K562 (cell line): ENCODE results near the gene RBM7. TPM values are rescaled to one million over a fixed set of nuclear protein-coding genes. Genes with fewer than 3 reads are reported as not detected.

Source experiments
- ATAC-seq: fragments of 200-7000 bp; cut with Tn5 transposase; 3 replicates; pipeline ENCODE4 v1.9.1; 2020; ENCODE audit warnings: moderate library complexity
- BruUV-seq: library from RNA; stranded (reverse); fragments of 400-500 nt; replicated peaks from 2 replicates; lab custom pipeline; 2021; lab: Mats Ljungman, UMichigan
- CTCF ChIA-PET: fragments of 300-600 bp; formaldehyde crosslinking; extraction: SDS; loops from one replicate; lab custom pipeline; 2021; ENCODE audit warnings: low intra/inter-chr PET ratio; lab: Yijun Ruan, JAX
- POLR2A ChIA-PET: fragments of 300-600, 350-650 bp; sonication (Branson Sonifier 250); formaldehyde crosslinking; extraction: SDS; loops from one replicate; lab custom pipeline; 2021; ENCODE audit warnings: antibody characterized with exemption, inconsistent platforms; lab: Yijun Ruan, JAX
- DNase-seq, 4 experiments: peaks; one replicate each; pipeline versions ENCODE4 v3.0.0 to v3.0.0-alpha.2; 2011 to 2018; ENCODE audit warnings: low spot score in 3 of 4, mixed read lengths in 3 of 4; ENCODE audit errors: extremely low read depth in 1 of 4
- FAIRE-seq: peaks from 2 replicates; lab custom pipeline; 2011; peaks lifted over from hg19 to GRCh38; lab: Jason Lieb, UNC
- H2AFZ ChIP-seq: 2 replicates; pipeline ENCODE4 v1.6.0; 2011; ENCODE audit warnings: low read depth, low read length, control low read depth, inconsistent platforms
- H3K27ac ChIP-seq: fragments of 200-600 bp; 3 replicates; pipeline ENCODE4 v1.8.0; 2011; ENCODE audit warnings: low read depth, mild to moderate bottlenecking, control low read depth, inconsistent platforms, low read length, moderate library complexity, mixed read lengths; ENCODE audit errors: extremely low read depth
- H3K27me3 ChIP-seq, 2 experiments: fragments of 300-600 bp in 1 of 2; 2 replicates in 1 of 2; 3 replicates in 1 of 2; pipeline versions ENCODE4 v1.6.0 to v1.8.0; 2011; ENCODE audit warnings: inconsistent platforms in 2 of 2, low read length in 2 of 2, mild to moderate bottlenecking in 1 of 2, mixed read lengths in 1 of 2, moderate library complexity in 1 of 2; ENCODE audit not compliant: control insufficient read depth in 2 of 2, insufficient read depth in 2 of 2
- H3K36me3 ChIP-seq: fragments of 300-600 bp; 3 replicates; pipeline ENCODE4 v1.8.0; 2011; ENCODE audit warnings: mild to moderate bottlenecking, low read length, inconsistent platforms; ENCODE audit not compliant: control insufficient read depth, insufficient read depth
- H3K4me1 ChIP-seq, 2 experiments: fragments of 200-600 bp in 1 of 2; replicated peaks in 1 of 2; 2 replicates in 1 of 2; 3 replicates in 1 of 2; pipeline versions ENCODE4 v1.5.1 to v1.8.0; 2011; ENCODE audit warnings: inconsistent platforms in 2 of 2, low read length in 2 of 2, mild to moderate bottlenecking in 1 of 2, mixed read lengths in 1 of 2, moderate library complexity in 1 of 2; ENCODE audit not compliant: control insufficient read depth in 2 of 2, insufficient read depth in 2 of 2
- H3K4me2 ChIP-seq: 2 replicates; pipeline ENCODE4 v1.6.1; 2011; ENCODE audit warnings: low read length, control low read depth, inconsistent platforms, mixed read lengths; ENCODE audit not compliant: insufficient read depth
- H3K4me3 ChIP-seq: fragments of 200-600 bp; sonication (generic), shearing (Covaris generic); 2 replicates; pipeline ENCODE4 v1.5.1; 2016; ENCODE audit warnings: control low read depth, inconsistent platforms
- H3K79me2 ChIP-seq: fragments of 200-600 bp; 3 replicates; pipeline ENCODE4 v1.8.0; 2011; ENCODE audit warnings: low read length, inconsistent platforms; ENCODE audit not compliant: control insufficient read depth, insufficient read depth
- H3K9ac ChIP-seq, 2 experiments: 2 replicates each; pipeline versions ENCODE4 v1.6.0 to v1.6.1; 2011; ENCODE audit warnings: low read depth in 2 of 2, low read length in 2 of 2, control low read depth in 1 of 2, inconsistent platforms in 1 of 2, mild to moderate bottlenecking in 1 of 2, mixed read lengths in 1 of 2; ENCODE audit not compliant: insufficient read depth in 1 of 2
- H3K9me1 ChIP-seq: one replicate; pipeline ENCODE4 v1.6.0; 2011; ENCODE audit warnings: inconsistent platforms, mild to moderate bottlenecking, low read length, moderate library complexity; ENCODE audit not compliant: control insufficient read depth, insufficient read depth
- H3K9me3 ChIP-seq: replicated peaks from 2 replicates; pipeline ENCODE4 v1.5.1; 2011; ENCODE audit warnings: low read depth, low read length, inconsistent platforms; ENCODE audit not compliant: control insufficient read depth, insufficient read depth
- H4K20me1 ChIP-seq: replicated peaks from 2 replicates; pipeline ENCODE4 v1.6.1; 2011; ENCODE audit warnings: low read length, inconsistent platforms, mixed read lengths; ENCODE audit not compliant: control insufficient read depth, insufficient read depth
- CREBBP ChIP-seq: IDR thresholded peaks from one replicate; pipeline ENCODE4 v1.6.1; 2012; ENCODE audit warnings: low read depth, mild to moderate bottlenecking, control low read depth, inconsistent platforms, low read length
- DPF2 ChIP-seq: fragments of 450-650 bp; IDR thresholded peaks from 2 replicates; pipeline ENCODE4 v1.6.1; 2016
- JUND ChIP-seq, 2 experiments: IDR thresholded peaks; 2 replicates in 1 of 2; 3 replicates in 1 of 2; pipeline ENCODE4 v1.6.1; 2011; ENCODE audit warnings: borderline replicate concordance in 2 of 2, low read depth in 2 of 2, low read length in 2 of 2, improper control_type of control experiment in 1 of 2, missing biosample characterization in 1 of 2, missing genetic modification characterization in 1 of 2, missing genetic modification reagents in 1 of 2
- KDM1A ChIP-seq, 2 experiments: fragments of 450-650 bp; IDR thresholded peaks; 2 replicates each; pipeline ENCODE4 v1.6.1; 2016; ENCODE audit warnings: mild to moderate bottlenecking in 2 of 2
- KLF16 ChIP-seq: IDR thresholded peaks from 2 replicates; pipeline ENCODE4 v1.6.1; 2016; ENCODE audit warnings: antibody characterized with exemption
- PHF20 ChIP-seq: fragments of 450-650 bp; IDR thresholded peaks from 2 replicates; pipeline ENCODE4 v1.6.1; 2018; ENCODE audit not compliant: partially characterized antibody
- PHF21A ChIP-seq: fragments of 450-650 bp; IDR thresholded peaks from 2 replicates; pipeline ENCODE4 v1.6.1; 2017; ENCODE audit warnings: low read depth, borderline replicate concordance
- RBBP5 ChIP-seq: fragments of 200-600 bp; sonication (generic); IDR thresholded peaks from 2 replicates; pipeline ENCODE4 v1.6.1; 2012; ENCODE audit warnings: borderline replicate concordance, mild to moderate bottlenecking, low read length, control low read depth, inconsistent platforms; ENCODE audit not compliant: insufficient read depth, poor library complexity, severe bottlenecking
- RBM25 ChIP-seq: fragments of 200-400 bp; formaldehyde crosslinking; IDR thresholded peaks from 2 replicates; pipeline ENCODE4 v1.6.1; 2018; ENCODE audit warnings: low read length, low read depth, moderate library complexity; ENCODE audit not compliant: severe bottlenecking
- SMARCC2 ChIP-seq: fragments of 450-650 bp; IDR thresholded peaks from 2 replicates; pipeline ENCODE4 v1.6.1; 2017; ENCODE audit warnings: antibody characterized with exemption, moderate library complexity, mild to moderate bottlenecking, low read depth
- SNRNP70 ChIP-seq: fragments of 200-400 bp; formaldehyde crosslinking; optimal IDR thresholded peaks from 2 replicates; pipeline ENCODE3; 2017; ENCODE audit warnings: low read depth, low read length
- SRSF7 ChIP-seq: fragments of 200-400 bp; formaldehyde crosslinking; optimal IDR thresholded peaks from 2 replicates; pipeline ENCODE3; 2017; ENCODE audit warnings: mild to moderate bottlenecking, low read depth, low read length
- WHSC1 ChIP-seq: IDR thresholded peaks from one replicate; pipeline ENCODE4 v1.6.1; 2012; ENCODE audit warnings: low read length, control low read depth, inconsistent platforms
- ZNF583 ChIP-seq: fragments of 250-450 bp; sonication (Bioruptor Pico); IDR thresholded peaks from 2 replicates; pipeline ENCODE4 v1.4.0; 2020
- ZNF586 ChIP-seq: fragments of 450-650 bp; formaldehyde crosslinking; conservative IDR thresholded peaks from 2 replicates; pipeline ENCODE4 v1.4.0; 2020; ENCODE audit warnings: mild to moderate bottlenecking, moderate library complexity
- WGBS: fragments of 100-300 bp; shearing (Covaris generic); methylation state at CpG from one replicate; pipeline ENCODE4 v1.1.6; 2016; ENCODE audit warnings: low coverage, mixed read lengths; ENCODE audit not compliant: insufficient coverage; ENCODE audit errors: missing lambda C conversion rate; 5-methylcytosine and 5-hydroxymethylcytosine counted together
- in situ Hi-C: fragments of 300-500 bp; cut with MboI; formaldehyde crosslinking; loops from 4 replicates; pipeline ENCODE4 v1.15.0; 2018; ENCODE audit warnings: inconsistent platforms, mixed read lengths
- intact Hi-C: fragments of 100-400 bp; cut with micrococcal nuclease; formaldehyde crosslinking; loops from 2 replicates; pipeline ENCODE4 v1.14.2; 2022
- polyA plus RNA-seq, 8 experiments: library from polyadenylated mRNA; depleted of rRNA in 4 of 8; stranded (reverse) in 5 of 8; unstranded in 3 of 8; fragments of >200 nt; fragmentation: Nextera tagmentation in 2 of 8; fragmentation: Illumina TruSeq in 1 of 8; extraction: Ambion mirVana in 2 of 8; extraction: Trizol in 1 of 8; gene quantifications; 2 replicates each; pipeline versions ENCODE4 v1.2.1 to v1.2.3, GENCODE V29; 2011 to 2014; ENCODE audit warnings: inconsistent platforms in 1 of 8, missing spikeins in 1 of 8
- total RNA-seq, 7 experiments: library from RNA; depleted of rRNA in 6 of 7; stranded (reverse); fragments of >200 nt in 6 of 7; fragmentation: Illumina TruSeq in 2 of 7; extraction: Trizol in 2 of 7; gene quantifications; 2 replicates each; pipeline versions ENCODE4 v1.2.1 to v1.2.3, GENCODE V29; 2011 to 2021; ENCODE audit warnings: low replicate concordance in 1 of 7
- TF ChIP-seq, protein P1 (sequence below): fragments of 250-450 bp; sonication (Bioruptor Pico); IDR thresholded peaks from 2 replicates; pipeline ENCODE4 v1.4.0; 2020; ENCODE audit warnings: borderline replicate concordance
- TF ChIP-seq, protein P2 (sequence below): sonication (generic); formaldehyde crosslinking; IDR thresholded peaks from 2 replicates; pipeline ENCODE4 v1.8.1; 2023; ENCODE audit warnings: mild to moderate bottlenecking, missing genetic modification reagents
- TF ChIP-seq, protein P3 (sequence below): fragments of 250-450 bp; sonication (Bioruptor Pico); IDR thresholded peaks from 2 replicates; pipeline ENCODE4 v1.8.0; 2021; ENCODE audit warnings: borderline replicate concordance, mild to moderate bottlenecking, moderate library complexity; ENCODE audit not compliant: poor library complexity, severe bottlenecking

The RBM7 gene
- total and polyA plus RNA-seq, 9 of the 15 experiments (the other 6 are each of a cell fraction or from before 2014, with no cell fraction given): 26.0 to 76.8 (median 49.6) TPM

GRCh38 chr11:114375052-114375451, 25.4 kb upstream of the RBM7 start:
- H3K4me3 ChIP-seq: no peak overlapping the region
- H3K27me3 ChIP-seq: peaks cover 25 to 31% of the 10 kb centered on the region in 2 experiments
- WGBS: 2% methylated on average over 3 of the region's 3 CpGs
- CTCF ChIA-PET: no interaction called here
- H2AFZ ChIP-seq: no peak overlapping the region
- H3K9me3 ChIP-seq: no peaks in the 10 kb centered on the region
- POLR2A ChIA-PET: interaction anchor here (1.3 to 2.8 kb wide), 2 partner anchors 10 to 35 kb away, joined by 3 to 12 read pairs; no protein-coding TSS in a partner anchor
- no peaks in the 10 kb centered on the region for H4K20me1 ChIP-seq
- H3K36me3 ChIP-seq: no peaks in the 10 kb centered on the region
- H3K79me2 ChIP-seq: no peaks in the 10 kb centered on the region
- H3K27ac ChIP-seq: no peak overlapping the region
- no peak overlapping the region for H3K4me2 ChIP-seq
- H3K4me1 ChIP-seq: no peaks in the 10 kb centered on the region
- DNase-seq (no peak), ATAC-seq (no peak), FAIRE-seq (no peak)
- H3K9me1 ChIP-seq: no peaks in the 10 kb centered on the region
- BruUV-seq: no TSS peak
- intact Hi-C loops (no loop called here), in situ Hi-C loops (no loop called here)
- H3K9ac ChIP-seq: no peak overlapping the region
- TF ChIP-seq DPF2 (no peak), CREBBP (no peak), ZNF583 (CRISPR knock-in tag) (no peak), PHF21A (no peak), KDM1A (IDR thresholded peaks at IDR 0.05) (no peak), JUND (IDR thresholded peaks at IDR 0.05; ENCODE audit: borderline replicate concordance, low read depth, low read length) (no peak), JUND (tag; IDR thresholded peaks at IDR 0.05; ENCODE audit: borderline replicate concordance, low read depth, low read length) (no peak), SNRNP70 (no peak), ZNF586 (CRISPR knock-in tag) (no peak), RBM25 (no peak), WHSC1 (no peak), PHF20 (no peak), RBBP5 (no peak), SMARCC2 (no peak), KLF16 (no peak), SRSF7 (no peak)
- TF ChIP-seq, protein P1, sequence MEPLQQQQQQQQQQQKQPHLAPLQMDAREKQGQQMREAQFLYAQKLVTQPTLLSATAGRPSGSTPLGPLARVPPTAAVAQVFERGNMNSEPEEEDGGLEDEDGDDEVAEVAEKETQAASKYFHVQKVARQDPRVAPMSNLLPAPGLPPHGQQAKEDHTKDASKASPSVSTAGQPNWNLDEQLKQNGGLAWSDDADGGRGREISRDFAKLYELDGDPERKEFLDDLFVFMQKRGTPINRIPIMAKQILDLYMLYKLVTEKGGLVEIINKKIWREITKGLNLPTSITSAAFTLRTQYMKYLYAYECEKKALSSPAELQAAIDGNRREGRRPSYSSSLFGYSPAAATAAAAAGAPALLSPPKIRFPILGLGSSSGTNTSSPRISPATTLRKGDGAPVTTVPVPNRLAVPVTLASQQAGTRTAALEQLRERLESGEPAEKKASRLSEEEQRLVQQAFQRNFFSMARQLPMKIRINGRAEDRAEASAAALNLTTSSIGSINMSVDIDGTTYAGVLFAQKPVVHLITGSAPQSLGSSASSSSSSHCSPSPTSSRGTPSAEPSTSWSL (CRISPR knock-in tag): no peak
- TF ChIP-seq, protein P2, sequence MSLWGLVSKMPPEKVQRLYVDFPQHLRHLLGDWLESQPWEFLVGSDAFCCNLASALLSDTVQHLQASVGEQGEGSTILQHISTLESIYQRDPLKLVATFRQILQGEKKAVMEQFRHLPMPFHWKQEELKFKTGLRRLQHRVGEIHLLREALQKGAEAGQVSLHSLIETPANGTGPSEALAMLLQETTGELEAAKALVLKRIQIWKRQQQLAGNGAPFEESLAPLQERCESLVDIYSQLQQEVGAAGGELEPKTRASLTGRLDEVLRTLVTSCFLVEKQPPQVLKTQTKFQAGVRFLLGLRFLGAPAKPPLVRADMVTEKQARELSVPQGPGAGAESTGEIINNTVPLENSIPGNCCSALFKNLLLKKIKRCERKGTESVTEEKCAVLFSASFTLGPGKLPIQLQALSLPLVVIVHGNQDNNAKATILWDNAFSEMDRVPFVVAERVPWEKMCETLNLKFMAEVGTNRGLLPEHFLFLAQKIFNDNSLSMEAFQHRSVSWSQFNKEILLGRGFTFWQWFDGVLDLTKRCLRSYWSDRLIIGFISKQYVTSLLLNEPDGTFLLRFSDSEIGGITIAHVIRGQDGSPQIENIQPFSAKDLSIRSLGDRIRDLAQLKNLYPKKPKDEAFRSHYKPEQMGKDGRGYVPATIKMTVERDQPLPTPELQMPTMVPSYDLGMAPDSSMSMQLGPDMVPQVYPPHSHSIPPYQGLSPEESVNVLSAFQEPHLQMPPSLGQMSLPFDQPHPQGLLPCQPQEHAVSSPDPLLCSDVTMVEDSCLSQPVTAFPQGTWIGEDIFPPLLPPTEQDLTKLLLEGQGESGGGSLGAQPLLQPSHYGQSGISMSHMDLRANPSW (CRISPR knock-in tag): no peak
- TF ChIP-seq, protein P3, sequence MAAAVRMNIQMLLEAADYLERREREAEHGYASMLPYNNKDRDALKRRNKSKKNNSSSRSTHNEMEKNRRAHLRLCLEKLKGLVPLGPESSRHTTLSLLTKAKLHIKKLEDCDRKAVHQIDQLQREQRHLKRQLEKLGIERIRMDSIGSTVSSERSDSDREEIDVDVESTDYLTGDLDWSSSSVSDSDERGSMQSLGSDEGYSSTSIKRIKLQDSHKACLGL (CRISPR knock-in tag): no peak
- TF ChIP-seq, all 486 proteins: peak for 0
